ENCODE results near the gene KCNJ9. TPM values are rescaled to one million over a fixed set of nuclear protein-coding genes. Genes with fewer than 3 reads are reported as not detected.

KCNJ9 gene
- total RNA-seq, 1 experiment from 2014 or later, result not detected

GRCh38 chr1:160104486-160104885, 23.1 kb downstream of the KCNJ9 start:
- Histone ChIP-seq H3K9me2 (ENCODE audit: insufficient read depth) (no peaks in the 10 kb centered on the region), H3K9me3 (ENCODE audit: insufficient read depth, low read depth) (no peaks in the 10 kb centered on the region), H3K4me3 (no peak overlapping the region), H4K20me1 (ENCODE audit: insufficient read depth) (no peaks in the 10 kb centered on the region), H3K4me1 (replicated peaks; ENCODE audit: insufficient read depth) (peaks cover 20% of the 10 kb centered on the region), H3K79me2 (ENCODE audit: low read depth) (no peaks in the 10 kb centered on the region), H3K27me3 (ENCODE audit: insufficient read depth, low read depth) (no peaks in the 10 kb centered on the region), H3K4me2 (no peak overlapping the region), H3K27ac (no peak overlapping the region), H3F3A (ENCODE audit: insufficient read depth, low read depth) (peaks cover 11% of the 10 kb centered on the region; the same call in 1 of the 2 replicates), H3K36me3 (ENCODE audit: low read depth) (no peaks in the 10 kb centered on the region), H2AFZ (no peak overlapping the region)
- DNase-seq, result no peak
- POLR2A ChIA-PET (ENCODE audit: unreplicated experiment), result interaction anchor here (0.7 kb wide), 1 partner anchor 143 kb away, joined by 3 read pairs; no protein-coding TSS in a partner anchor
- CTCF ChIA-PET, result interaction anchor here (1.1 kb wide), 1 partner anchor 148 kb away, joined by 4 read pairs; no protein-coding TSS in a partner anchor
- BruUV-seq (replicated peaks), result no TSS peak
- TF ChIP-seq EZH2 (IDR thresholded peaks at IDR 0.05; ENCODE audit: low read depth) (no peak), CTCF (conservative IDR thresholded peaks at IDR 0.05) (no peak)
- intact Hi-C loops (cut with micrococcal nuclease; ENCODE audit: unreplicated experiment), result no loop called here

GRCh38 chr1:160105155-160105554, 23.8 kb downstream of the KCNJ9 start:
- Histone ChIP-seq H3K9me2 (ENCODE audit: insufficient read depth) (no peaks in the 10 kb centered on the region), H3K9me3 (ENCODE audit: insufficient read depth, low read depth) (no peaks in the 10 kb centered on the region), H3K4me3 (no peak overlapping the region), H3K4me1 (replicated peaks; ENCODE audit: insufficient read depth) (peaks cover 27% of the 10 kb centered on the region), H3K36me3 (ENCODE audit: low read depth) (no peaks in the 10 kb centered on the region), H3K27ac (no peak overlapping the region), H3F3A (ENCODE audit: insufficient read depth, low read depth) (peaks cover 12% of the 10 kb centered on the region; the same call in 1 of the 2 replicates), H4K20me1 (ENCODE audit: insufficient read depth) (no peaks in the 10 kb centered on the region), H3K27me3 (ENCODE audit: insufficient read depth, low read depth) (no peaks in the 10 kb centered on the region), H2AFZ (no peak overlapping the region), H3K4me2 (no peak overlapping the region), H3K79me2 (ENCODE audit: low read depth) (no peaks in the 10 kb centered on the region)
- CTCF ChIA-PET, result no interaction called here
- intact Hi-C loops (cut with micrococcal nuclease; ENCODE audit: unreplicated experiment), result no loop called here
- POLR2A ChIA-PET (ENCODE audit: unreplicated experiment), result no interaction called here
- no TSS peak for BruUV-seq (replicated peaks)
- no peak for DNase-seq
- TF ChIP-seq CTCF (conservative IDR thresholded peaks at IDR 0.05) (no peak), EZH2 (IDR thresholded peaks at IDR 0.05; ENCODE audit: low read depth) (no peak)

DNA sequence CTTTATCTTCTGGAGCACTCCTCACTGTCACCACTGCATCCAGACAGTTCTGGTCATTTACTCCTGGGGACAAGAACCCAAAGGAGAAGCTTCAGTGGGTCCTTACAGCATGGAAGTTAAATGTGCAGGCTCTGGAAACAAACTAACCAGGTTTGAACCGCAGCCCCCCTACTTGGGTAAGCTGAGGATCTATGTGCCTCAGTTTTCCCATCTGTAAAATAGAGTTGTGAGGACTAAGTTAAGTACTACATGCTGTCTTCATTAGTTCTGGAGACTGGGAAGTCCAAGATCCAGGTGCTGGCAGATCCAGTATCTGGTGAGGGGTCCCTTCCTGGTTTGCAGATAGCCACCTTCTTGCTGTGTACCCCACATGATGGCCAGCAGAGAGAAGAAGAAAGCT, 26.2 kb downstream of the KCNJ9 start:
- Histone ChIP-seq H3K4me3 (no peak overlapping the region), H2AFZ (no peak overlapping the region), H4K20me1 (ENCODE audit: insufficient read depth) (no peaks in the 10 kb centered on the region), H3K9me2 (ENCODE audit: insufficient read depth) (no peaks in the 10 kb centered on the region), H3K4me1 (replicated peaks; ENCODE audit: insufficient read depth) (peaks cover 25% of the 10 kb centered on the region), H3F3A (ENCODE audit: insufficient read depth, low read depth) (peaks cover 10% of the 10 kb centered on the region; the same call in 1 of the 2 replicates), H3K79me2 (ENCODE audit: low read depth) (no peaks in the 10 kb centered on the region), H3K36me3 (ENCODE audit: low read depth) (no peaks in the 10 kb centered on the region), H3K27me3 (ENCODE audit: insufficient read depth, low read depth) (no peaks in the 10 kb centered on the region), H3K27ac (no peak overlapping the region), H3K4me2 (no peak overlapping the region), H3K9me3 (ENCODE audit: insufficient read depth, low read depth) (no peaks in the 10 kb centered on the region)
- CTCF ChIA-PET, result no interaction called here
- POLR2A ChIA-PET (ENCODE audit: unreplicated experiment), result interaction anchor here (0.6 kb wide), 1 partner anchor 67 kb away, joined by 4 read pairs; no protein-coding TSS in a partner anchor
- no TSS peak for BruUV-seq (replicated peaks)
- TF ChIP-seq CTCF (conservative IDR thresholded peaks at IDR 0.05), result no peak
- TF ChIP-seq EZH2 (IDR thresholded peaks at IDR 0.05; ENCODE audit: low read depth), result no peak
- intact Hi-C loops (cut with micrococcal nuclease; ENCODE audit: unreplicated experiment), result no loop called here
- DNase-seq, result no peak

All from PC-9 (cell line).